GOT3 (cell line): Measurements from ENCODE around the gene RTF1.
"Not testable (repeated sequence)": the region's sequence is repeated elsewhere in the genome, so short reads cannot be mapped to it uniquely, and the experiment has no call there.

Experiments
- DNase-seq: peaks from one replicate; lab custom pipeline; 2025; ENCODE audit warnings: mixed read lengths; lab: John Stamatoyannopoulos, UW

Gene RTF1

DNA sequence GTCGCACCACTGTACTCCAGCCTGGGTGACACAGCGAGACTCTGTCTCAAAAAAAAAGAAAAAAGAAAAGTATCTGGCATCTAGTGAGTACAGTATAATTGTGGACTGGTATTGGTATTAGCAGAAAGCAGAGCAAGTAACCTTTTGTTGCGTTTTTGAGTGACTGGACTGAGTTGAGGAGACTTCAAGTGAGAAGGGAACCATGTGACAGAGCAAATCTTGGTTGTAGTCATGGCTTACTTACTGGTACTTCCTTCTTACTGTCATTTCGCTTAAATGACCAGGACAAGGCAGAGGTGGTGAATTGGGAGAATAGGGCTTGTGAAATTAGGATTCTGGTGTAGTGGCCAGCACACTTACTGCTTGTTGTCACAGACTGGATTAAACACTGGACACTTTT is 20.6 kb downstream of the RTF1 start:
- no peak for DNase-seq

DNA sequence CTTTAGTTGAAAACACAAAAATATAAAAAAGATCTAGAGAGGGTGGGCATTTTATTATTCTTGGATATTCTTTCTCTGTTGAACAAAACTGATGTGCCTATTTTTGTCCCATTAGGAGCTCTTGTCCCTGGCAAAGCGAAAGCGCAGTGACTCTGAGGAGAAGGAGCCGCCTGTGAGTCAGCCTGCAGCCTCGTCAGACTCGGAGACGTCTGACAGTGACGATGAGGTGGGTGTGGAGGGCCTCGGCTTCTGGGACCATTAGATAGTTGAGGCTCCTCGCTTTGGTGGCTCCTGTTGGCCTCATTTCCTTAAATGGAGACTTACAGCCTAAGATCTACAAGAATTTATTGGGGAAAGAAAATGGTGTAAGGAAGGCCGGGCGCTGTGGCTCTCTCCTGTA is 21.3 kb downstream of the RTF1 start:
- DNase-seq = no peak

DNA sequence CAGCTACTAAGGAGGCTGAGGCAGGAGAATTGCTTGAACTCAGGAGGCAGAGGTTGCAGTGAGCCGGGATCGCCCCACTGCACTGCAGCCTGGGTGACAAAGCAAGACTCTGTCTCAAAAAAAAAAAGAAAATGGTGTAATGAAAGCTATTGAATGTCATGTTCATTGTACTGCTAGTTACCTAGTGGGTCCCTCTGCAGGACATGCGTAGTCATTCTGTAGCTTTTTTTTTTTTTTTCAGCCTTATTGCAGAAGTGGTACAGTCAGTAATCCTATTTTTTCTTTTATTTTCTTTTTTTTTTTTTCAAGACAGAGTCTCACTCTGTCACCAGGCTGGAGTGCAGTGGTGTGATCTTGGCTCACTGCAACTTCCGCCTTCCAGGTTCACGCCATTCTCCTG is 21.9 kb downstream of the RTF1 start:
- not testable (repeated sequence) for DNase-seq

DNA sequence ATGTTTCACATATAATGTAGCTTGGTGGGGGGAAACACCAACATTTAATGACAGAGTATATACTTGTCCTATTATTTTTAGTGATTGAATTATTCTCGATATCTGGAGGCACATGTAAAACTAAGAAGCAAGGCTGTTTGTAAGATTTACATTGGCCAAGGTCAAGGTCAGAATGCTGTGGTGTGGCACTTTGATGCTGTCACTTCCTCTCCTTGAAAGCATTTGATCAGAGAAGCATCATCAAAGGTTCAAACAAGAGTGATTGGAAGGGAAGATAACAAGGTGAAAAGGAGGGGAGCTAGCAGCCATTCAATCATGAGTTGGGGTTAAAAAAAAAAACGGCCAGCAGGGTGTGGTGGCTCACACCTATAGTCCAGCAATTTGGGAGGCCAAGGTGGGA is 26.4 kb downstream of the RTF1 start:
- no peak for DNase-seq

DNA sequence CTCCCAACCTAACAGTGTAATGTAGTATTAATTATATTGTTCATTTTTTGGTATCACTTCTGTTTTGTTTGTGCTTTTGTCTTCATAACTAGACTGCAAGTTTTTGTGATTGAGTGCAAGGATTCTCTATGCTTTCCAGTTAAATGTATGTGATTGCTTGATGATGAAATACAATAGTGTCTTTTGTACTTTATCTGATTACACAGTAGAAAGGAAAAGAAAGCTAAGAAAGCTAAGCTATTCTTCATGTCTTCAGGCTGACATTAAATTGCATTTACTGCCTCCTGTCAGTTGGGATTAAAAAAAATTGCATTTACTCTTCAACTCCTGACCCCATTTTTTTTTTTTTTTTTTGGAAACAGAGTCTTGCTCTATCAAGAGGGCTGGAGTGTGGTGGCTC is 28.5 kb downstream of the RTF1 start:
- no peak for DNase-seq

DNA sequence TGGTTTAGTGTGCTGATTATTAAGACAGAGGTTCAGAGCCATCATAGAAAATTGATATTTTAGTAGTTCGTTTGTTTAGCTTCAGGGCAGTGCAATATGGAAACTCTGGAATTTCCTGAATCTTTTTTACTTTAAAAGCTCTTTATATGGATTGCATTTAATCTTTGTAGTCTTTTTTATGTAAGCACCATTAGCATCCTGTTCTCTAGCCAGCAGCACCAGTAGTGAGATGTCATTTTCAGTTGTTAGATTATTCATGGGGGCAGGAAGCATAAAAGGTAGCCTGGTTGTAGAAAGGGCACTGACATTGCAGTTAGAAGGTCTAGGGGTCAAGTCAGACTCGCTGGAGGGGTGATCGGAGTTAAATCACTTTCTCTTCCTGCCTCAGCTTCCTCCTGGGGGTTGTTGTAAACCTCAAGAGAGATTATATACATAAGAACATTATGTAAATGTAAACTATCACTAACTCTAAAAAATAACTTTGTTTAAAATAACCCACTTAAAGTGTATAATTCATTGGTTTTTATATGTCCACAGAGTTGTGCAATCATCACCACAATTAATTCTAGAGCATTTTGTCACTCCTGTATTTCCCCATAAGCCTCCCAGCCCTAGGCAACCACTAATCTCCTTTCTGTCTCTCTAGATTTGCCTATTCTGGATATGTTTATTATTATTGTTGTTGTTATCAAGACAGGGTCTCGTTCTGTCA is 45.3 kb downstream of the RTF1 start:
- DNase-seq = no peak

DNA sequence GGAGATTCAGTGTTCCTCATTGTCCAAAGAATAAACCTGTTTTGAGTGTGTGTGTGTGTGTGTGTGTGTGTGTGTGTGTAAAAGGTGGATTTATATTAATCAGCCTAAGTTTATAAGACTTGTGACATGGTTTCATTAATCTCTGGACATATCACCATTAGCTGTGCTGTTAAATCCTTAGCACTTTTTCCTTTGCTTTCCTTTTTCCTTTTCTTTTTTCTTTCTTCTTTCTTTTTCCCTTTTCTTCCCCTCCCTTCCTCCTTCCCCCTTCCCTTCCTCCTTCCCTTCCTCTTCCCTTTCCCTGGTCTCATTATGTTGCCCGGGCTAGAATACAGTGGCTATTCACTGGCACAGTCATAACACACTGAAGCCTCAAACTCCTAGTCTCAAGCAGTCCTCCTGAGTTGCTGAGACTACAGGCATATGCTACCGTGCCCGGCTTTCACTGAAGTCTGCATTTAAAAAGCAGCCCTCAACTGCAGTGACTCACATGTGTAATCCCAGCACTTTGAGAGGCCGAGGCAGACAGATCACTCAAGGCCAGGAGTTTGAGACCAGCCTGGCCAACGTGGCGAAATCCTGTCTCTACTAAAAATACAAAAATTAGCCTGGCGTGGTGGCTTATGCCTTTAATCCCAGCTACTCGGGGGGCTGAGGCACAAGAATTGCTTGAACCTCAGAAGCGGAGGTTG is 48.1 kb downstream of the RTF1 start:
- DNase-seq = no peak

DNA sequence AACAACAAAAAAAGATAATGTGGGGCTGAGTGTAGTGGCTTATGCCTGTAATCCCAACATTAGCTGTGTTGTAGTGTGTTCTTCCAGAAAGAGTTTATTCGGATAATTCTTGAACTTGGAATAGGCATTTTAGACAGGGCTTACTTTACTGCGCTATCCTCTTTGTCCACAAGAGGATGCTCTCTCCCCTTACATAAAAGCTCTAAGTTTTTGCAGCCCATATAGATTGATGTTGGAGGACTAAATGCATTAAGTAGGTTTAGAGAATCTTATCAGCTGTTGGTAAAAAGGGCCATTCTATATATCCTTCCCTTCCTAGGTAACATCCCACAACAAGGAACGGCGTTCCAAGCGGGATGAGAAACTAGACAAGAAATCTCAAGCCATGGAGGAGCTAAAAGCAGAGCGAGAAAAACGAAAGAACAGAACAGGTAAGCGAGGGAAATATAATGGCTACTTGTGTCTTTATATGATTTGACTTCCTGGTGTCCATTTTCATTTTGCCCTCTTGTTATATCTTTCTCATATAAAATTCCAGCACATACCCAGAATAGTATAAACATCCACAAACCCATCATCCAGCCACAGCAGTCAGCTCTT is 49.0 kb downstream of the RTF1 start:
- no peak for DNase-seq

DNA sequence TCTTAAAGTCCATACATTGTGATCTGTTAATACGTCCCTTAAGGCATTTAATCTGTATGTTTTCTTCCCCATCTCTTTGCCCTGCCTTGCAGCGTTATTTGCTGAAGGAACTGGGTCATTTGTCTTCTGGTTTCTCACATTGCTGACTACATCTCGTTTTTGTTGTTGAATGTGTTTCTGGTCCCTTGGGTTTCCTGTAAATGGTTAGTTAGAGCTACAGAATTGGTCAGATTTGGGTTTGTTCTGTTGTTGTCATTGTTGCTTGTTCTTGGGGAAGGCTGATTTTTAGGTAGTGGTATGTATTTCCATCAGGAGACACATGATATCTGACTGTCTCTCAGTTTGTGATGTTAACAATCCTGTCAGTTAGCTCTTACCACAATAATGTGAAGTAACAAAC is 49.8 kb downstream of the RTF1 start:
- DNase-seq = no peak

DNA sequence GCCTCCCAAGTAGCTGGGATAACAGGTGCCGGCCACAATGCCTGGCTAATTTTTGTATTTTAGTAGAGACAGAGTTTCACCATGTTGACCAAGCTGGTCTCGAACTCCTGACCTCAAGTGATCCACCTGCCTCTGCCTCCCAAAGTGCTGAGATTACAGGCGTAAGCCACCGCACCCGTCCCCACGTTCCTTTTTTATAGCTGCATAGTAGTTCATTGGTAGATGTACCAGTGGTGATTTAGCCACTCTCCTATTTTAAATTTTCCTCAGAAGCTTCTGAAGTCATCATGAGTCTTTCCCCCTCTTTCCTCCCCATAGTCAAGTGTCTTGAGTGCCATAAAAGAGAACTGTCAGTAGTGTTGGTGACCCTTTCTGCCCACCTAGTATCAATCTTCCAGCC is 52.7 kb downstream of the RTF1 start:
- DNase-seq = not testable (repeated sequence)

DNA sequence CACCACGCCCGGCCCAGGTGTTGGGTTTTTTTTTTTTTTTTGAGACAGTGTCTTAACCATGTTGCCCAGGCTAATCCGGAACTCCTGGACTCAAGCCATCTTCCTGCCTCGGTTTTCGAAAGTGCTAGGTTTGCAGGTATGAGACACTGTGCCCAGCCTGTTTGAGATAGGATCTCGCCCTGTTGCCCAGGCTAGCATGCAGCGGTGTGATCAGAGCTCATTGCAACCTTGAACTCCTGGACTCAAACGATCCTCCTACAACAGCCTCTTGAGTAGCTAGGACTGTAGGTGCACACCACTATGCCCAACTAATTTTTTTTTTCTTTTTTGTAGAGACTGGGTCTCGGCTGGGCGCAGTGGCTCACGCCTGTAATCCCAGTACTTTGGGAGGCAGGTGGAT is 56.5 kb downstream of the RTF1 start:
- DNase-seq = no peak

DNA sequence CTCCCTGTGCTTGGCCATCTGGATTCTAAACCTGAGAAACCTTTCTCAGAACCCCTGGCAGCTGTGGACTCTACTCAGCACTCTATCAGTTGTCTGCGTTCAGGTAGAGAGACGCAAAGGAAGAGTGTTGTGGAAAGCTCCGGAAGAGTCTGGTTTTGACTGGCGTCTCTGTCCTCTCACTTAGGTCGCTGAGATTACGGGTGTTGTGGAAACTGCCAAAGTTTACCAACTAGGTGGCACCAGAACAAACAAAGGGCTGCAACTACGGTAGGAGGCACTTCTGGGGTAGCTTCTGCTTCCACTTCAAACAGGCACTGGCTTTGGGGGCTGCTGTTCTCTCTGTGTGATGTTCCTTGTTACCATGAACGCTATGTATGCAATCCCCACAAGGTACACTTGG is 57.5 kb downstream of the RTF1 start:
- DNase-seq = no peak

DNA sequence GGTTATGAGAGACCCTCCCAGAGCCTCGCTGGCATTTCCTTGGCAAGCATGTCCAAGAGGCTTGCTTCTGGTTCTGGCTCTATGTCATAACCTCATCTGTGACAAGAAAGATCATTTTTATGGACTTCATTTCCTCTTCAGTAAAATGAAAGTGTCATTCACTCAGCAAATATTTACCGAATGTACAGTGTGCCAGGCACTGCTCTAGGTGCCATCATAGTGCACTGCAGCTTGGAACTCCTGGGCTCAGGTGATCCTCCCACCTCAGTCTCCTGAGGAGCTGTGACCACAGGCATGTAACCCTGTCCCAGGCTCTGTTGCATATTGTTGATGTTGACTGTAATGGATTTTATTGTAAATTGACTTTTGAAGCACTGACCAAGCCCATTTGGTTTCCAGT is 58.0 kb downstream of the RTF1 start:
- no peak for DNase-seq

DNA sequence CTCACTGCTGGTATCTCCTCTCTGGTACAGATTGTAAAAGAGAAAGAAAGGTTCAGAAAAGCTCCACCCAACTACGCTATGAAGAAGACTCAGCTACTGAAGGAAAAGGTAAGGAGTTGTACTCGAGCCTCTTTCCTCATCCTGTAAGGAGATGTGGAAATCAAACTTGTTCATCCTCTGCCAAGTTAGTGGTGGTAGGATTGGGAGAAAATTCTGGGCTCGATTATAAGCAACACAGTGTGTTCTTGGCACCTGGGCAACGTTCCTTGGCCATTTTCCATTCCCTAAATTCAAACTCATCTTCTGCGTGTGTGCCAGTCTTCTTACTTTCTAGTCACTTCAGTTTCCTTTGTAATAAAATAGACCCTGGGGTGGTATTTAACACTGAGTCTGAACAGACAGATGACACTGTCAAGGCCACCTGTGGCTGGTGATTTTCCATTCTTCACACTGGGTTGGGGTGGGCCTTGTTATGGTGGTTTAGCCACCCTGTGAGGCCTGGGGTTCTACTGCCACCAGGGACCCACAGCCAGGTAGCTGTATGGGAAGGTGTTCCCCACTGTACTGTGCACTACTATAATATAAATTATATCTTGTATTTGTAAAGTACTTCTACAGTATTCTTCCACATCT is 59.6 kb downstream of the RTF1 start:
- no peak for DNase-seq

DNA sequence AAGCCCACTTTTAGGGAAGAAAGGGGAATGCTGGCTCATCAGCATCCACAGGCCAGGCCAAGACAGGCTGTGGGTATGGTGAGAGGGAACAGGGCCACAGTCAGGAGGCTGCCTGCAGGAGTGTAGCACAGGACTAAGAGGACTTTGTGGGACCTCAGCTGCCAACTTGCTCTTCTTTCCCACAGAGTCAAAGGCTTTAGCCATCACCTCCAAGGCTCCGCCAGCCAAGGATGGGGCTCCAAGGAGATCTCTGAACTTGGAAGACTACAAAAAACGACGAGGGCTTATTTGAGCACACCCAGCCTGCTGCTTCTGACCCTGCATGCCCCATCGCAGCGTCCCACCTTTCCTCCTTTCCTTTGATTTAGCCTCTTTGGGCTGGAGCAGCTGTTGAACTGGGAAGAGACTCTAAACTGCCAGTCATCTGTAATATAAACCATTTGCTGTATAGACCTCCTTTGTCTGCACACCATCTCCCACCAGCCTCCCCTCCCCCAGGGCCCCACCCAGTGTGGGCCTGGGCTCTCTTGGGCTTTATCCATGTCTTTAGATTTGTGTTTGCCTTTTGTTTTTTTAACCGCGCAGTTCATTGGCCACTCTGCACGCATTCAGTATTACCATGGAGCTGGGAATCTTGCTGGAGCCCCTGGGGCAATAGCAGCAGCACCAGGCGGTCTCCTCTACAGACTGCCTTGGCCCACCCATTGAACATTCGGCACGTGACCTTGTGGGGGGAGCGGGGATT is 63.7 kb downstream of the RTF1 start:
- DNase-seq = no peak

DNA sequence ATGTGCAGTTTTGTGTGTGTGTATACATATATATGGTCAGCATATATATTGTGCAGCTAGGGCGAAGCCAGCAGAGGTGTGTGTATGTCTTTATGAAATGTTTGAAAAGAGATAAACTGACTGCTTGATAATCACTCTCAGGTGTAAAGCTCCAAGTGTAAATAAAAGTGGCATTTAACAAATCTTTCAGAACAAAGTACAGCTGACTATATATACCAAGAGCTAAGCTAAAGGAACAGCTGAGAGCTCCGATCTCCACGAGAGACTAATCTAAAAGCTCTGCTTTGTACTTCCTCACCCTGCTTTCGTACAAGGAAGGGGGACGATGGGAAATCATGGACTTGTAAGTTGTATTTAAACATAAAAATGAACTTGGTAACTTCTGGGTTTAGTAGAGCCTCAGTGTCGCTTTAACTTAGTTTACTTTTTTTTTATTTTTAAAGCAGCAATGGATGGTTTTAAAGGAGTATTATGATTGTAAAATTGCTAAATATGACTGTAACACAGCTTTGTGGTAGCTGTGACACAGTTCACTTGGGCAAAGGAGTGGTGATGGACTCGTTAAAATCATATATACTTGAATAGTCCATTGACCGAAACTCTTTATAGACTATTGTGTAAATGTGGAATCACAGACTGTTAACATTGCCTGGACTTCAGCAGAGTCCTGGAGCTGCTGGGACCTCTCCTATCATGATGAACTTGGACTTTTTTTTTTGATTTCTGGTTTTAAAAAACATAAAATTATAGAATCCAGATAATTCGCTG is 65.4 kb downstream of the RTF1 start:
- no peak for DNase-seq

DNA sequence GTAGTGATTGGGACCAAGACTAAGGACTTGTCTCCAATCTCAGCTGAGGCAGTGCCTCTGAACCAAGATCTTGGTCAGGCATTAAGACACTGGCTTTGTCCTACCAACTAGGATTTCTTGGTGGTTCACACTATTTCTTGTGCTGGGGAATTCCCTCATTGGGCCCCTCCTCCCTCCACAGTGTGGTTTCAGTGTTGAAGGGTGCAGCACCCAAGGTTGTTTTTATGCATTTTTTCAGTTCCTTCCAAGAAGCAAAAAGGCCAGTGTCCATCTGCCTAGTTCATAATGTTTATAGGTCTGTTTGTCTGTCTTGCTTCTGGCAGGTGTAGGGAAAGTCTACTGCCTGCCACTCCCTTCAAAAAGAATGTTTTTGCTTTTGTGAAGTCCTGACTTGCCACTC is 66.2 kb downstream of the RTF1 start:
- no peak for DNase-seq

DNA sequence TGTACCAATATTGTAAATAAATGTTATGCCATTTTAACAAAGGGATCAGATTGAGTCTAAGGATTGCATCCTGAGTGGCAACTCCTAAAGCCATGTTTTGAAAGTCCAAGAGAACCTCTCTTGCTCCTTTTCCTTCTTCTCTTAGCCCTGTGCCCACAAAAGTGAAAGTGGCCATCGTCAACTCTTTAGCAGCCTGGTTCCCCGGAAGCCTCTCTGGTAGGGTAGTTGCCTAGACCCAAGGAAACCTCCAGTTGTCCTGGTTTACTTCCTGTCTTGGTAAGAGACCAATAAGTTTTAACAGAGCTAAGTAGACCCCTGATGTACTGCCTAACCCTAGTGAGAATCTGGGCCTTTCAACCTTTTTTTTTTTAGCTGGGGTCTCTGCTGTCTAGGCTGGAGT is 66.6 kb downstream of the RTF1 start:
- DNase-seq = no peak

DNA sequence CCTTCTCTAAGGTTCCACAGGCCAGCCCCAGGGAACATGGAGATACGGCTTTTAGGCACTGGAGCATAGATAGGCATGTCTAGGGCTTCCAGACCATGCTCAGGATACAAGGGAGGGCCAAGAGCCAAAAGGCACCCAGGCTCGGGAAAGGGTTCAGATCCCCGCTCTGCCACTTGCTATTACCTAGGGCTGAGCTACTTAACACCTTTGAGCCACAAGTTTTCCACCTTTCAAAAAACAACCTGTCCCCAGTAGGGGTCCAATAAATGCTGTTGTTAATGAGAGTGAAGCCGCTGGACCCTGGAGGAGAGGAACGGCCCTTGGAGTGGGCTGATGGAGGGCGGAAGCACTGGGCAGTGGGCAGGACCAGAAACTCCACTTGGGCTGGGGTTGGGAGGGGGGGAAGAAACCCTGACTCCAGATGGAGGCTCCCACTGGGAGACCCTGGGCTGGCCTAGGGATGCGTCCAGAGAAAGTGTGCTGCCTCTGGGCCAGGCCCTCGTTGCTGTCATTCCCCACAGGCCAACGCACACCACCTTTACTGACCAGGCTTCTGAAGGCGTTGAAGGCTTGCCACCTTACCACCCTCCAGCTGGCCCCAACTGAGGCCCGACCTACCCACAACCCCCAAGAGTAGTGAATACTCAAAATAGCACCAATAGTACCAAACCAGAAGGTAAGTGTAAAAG is 68.2 kb downstream of the RTF1 start:
- no peak for DNase-seq

DNA sequence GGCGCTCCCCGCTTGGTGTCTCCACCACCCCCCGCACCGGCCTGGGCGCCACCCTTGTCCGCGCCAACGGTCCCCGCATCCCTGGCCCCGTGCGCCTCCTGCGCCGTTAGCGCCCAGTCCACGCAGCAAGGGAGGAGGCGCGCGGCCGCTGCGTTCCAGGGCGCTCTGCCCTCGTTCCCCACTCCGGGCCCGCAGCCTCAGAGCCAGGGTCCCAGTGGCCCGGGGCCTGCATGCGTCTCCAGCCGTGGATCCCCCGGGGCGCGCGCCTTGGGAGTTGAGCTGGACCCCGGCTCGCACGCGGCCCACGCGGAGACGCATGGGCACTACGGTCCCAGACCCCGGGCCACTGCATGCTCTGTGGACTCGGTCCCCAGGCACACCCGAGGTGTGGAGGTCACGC is 69.4 kb downstream of the RTF1 start:
- DNase-seq = no peak

DNA sequence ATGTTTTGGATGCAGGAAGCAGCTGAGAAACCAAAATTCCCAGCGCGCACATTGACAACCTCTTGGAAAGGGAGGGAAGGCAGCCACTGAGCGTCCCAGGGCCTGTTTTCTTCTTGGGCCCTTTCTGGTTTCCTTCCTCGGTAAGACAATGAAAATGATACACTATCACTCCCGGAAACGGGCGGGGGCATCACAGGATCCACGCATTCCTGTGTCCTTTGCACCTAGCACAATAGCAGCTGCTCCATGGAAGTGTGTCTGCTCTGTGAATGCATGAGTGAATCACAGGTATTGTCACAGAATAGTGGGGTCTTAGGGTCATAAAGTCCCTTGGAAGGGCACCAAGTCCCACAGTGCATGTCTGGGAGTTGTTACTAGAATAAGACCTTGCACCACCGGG is 70.5 kb downstream of the RTF1 start:
- DNase-seq = no peak
